GM12892 (cell line): ENCODE data around the gene ABCB11.

Experiments
- POLR2A ChIP-seq: IDR thresholded peaks from 2 replicates; pipeline ENCODE4 v1.6.1; 2011; ENCODE audit warnings: low read depth, low read length, control low read depth
- POLR2AphosphoS5 ChIP-seq: IDR thresholded peaks from 2 replicates; pipeline ENCODE4 v1.6.1; 2011; ENCODE audit warnings: low read depth, low read length, control low read depth

DNA sequence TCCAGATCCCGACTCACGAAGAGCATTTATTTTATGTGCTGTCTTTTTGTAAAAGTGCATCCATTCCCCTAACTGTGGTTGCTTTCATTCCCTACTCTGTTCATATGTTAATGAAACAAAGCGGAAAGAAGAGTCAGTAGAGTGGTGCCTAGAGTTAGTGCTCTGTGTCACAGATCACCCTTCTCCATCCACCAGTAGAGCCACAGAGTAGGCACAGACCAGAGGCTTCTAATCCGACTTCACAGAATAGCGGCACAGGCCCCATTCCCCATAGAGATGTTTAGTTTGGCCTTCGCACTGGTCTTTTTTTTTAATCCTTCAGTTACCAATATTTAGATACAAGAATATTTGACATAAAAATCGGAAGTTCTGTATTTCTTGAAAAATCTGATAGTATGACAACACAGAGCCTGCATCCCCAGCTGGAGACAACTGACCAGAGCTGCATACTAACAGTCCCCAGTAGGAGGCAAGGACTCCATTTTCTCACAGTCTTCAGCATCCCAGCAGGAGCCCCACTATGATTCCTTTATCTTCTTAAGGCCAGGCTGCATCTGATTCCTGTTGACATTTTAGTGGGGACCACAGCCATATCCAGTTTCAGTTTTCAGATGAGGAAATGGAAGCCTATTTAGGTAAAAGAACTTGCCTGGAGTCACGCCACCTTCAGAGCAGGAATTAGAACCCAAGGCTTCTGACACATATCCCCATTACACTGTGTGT, 123.0 kb downstream of the ABCB11 start:
- no peak for TF ChIP-seq POLR2A
- TF ChIP-seq POLR2AphosphoS5: no peak
